Epithelial cell of esophagus (primary cell): ENCODE measurements around the gene DUOXA2.

Experiments
- DNase-seq: peaks from one replicate; pipeline ENCODE4 v3.0.0; 2010; ENCODE audit warnings: low read depth
- H3K4me3 ChIP-seq: 2 replicates; pipeline ENCODE4 v1.5.1; 2011; ENCODE audit warnings: mild to moderate bottlenecking, low read length, control low read depth
- TF ChIP-seq, protein P1 (sequence below): IDR thresholded peaks from 2 replicates; pipeline ENCODE4 v1.5.1; 2011; ENCODE audit warnings: low read depth, mild to moderate bottlenecking, low read length, control low read depth, inconsistent platforms; ENCODE audit not compliant: insufficient read depth; ENCODE audit errors: missing control alignments

Gene DUOXA2

DNA sequence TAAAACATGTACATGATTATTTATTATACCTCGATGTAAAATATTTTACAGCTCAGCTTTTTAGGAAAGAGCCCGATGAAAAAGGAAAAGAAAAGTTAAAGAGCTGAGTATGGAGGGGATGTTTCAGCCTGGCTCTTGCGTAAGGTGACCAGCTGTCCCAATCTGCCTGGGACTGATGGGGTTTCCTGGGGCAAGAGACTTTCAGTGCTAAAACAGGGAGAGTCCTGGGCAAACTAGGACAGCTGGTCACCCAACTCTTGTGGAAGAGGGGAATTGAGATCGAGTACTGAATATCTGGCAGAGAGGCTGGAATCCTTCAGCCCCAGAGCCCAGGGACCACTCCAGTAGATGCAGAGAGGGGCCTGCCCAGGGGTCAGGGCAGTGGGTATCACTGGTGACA is 21.1 kb upstream of the DUOXA2 start:
- DNase-seq, result no peak
- TF ChIP-seq, protein P1, sequence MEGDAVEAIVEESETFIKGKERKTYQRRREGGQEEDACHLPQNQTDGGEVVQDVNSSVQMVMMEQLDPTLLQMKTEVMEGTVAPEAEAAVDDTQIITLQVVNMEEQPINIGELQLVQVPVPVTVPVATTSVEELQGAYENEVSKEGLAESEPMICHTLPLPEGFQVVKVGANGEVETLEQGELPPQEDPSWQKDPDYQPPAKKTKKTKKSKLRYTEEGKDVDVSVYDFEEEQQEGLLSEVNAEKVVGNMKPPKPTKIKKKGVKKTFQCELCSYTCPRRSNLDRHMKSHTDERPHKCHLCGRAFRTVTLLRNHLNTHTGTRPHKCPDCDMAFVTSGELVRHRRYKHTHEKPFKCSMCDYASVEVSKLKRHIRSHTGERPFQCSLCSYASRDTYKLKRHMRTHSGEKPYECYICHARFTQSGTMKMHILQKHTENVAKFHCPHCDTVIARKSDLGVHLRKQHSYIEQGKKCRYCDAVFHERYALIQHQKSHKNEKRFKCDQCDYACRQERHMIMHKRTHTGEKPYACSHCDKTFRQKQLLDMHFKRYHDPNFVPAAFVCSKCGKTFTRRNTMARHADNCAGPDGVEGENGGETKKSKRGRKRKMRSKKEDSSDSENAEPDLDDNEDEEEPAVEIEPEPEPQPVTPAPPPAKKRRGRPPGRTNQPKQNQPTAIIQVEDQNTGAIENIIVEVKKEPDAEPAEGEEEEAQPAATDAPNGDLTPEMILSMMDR, result no peak
- H3K4me3 ChIP-seq, result no peak overlapping the region

DNA sequence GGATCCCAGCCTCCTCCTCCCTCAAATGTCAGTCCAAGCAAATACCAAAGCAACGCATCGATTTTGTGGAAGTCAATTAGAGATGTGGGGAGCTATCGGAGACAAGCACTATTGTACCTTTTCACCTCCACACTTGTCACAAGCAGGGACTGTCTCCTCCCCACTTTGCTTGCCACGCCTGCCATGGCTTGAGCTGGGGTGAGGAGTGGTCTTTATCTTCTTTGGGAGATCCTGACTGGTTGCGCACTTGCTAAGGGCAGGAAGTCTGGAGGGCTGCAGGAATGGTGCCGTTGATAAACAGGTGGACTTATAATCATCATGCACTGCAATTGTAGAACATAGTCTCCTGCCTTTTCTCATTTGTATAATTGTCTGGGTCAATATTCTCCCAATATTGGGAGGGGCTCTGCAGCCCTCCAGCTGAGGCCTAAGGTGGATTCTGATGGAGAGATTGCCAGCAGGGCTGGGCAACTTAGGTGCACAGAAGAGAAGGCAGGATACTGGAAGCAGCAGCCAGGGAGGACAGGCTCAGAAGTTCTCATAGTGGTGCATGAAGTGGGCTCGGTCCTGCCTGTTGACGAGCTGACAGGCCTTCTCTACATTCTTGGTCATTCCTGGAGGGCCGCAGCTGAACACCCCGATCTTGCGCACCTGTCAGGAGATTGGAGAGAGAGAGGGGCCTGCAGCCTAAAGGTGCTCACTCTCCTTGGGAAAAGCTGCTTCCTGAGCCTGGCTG is 20.3 kb upstream of the DUOXA2 start:
- TF ChIP-seq, protein P1, result no peak
- DNase-seq, result no peak
- no peak overlapping the region for H3K4me3 ChIP-seq

DNA sequence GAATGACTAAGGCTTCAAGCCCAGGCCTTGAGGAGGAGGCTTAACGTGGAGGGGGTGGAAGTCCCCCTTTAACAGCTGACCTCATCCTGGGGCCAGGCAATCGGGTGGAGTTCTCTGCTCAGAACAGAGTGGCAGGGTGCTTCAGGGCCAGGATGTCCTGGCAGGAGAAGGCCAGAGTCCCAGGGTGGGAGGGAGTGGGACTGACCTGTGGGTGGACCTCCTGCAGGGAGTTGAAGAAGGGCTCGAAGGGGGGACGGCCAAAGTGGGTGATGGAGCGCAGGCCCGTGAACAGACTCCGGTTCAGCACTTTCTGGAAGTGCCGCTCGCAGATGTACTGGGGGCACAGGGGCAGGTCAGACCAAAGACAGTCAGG is 19.8 kb upstream of the DUOXA2 start:
- no peak overlapping the region for H3K4me3 ChIP-seq
- DNase-seq, result no peak
- TF ChIP-seq, protein P1, result no peak

DNA sequence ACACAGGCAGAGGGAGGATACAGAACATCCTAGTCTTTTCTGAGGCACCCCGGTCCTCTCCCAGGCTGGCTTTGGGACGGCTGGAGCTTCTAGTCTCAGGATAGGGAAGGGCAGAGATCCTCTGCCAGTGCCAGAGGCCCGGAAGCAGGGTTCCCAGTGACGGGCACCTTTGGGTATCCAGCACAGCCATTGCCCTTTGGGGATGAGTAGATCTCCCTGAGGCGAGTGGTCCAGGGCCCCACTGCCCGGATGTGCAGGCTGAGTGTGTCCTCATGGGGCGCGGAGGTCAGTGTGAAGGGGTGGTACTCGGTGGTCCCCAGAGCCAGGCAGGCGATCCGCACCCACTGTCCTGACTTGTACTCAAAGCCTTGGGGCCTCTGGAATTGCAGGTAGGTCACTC is 18.5 kb upstream of the DUOXA2 start:
- TF ChIP-seq, protein P1, result no peak

DNA sequence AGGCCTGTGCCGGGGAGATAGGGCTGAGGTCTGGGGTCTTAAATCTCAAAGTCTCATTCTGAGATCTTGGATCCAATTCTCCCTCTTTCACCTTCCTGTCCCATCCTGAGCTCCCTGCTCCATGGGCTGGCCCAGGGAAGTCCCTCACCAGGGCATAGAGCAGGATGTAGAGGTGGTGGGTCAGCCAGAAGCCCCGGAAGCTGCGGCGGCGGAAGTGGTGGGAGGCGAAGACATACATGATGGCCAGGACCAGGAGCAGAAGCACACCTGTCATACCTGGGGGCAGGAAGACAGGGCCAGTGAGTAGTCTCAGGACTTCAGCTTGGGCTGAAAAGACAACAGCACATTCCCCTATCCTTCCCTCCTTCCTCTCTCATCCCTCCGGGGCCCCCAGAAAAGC is 16.7 kb upstream of the DUOXA2 start:
- TF ChIP-seq, protein P1, result no peak

More for the DNA sequence above, 18.5 kb upstream of the DUOXA2 start:
- H3K4me3 ChIP-seq, result no peak overlapping the region
- no peak for DNase-seq

DNA sequence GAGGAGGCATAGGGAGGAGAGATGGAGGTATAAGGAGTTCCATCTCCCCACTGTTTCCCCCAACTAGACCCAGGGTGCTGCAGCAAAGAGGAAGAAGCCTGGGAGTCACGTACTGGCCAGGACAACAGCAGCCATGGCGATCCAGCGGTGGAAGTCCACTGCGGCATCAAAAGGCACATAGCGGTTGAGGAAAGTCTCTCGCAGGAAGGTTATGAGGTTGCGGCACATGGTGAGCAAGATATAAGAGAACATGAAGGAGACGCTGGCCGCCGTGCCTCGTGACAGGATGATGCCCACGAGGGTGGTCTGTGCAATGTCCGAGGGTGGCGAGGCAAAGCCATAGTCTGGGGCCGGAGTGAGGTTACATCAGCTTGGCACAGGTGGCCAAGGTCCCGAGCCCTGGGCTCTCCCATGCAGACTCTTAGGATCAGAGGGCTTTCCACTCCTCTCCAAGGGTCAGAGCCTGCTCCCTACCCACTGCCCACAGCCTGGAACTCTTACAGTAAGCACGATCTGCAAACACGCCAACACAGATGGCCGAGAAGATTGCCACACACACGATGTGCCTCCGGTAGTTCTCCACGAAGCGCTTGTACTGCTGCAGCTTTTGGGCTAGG is 14.5 kb upstream of the DUOXA2 start:
- no peak overlapping the region for H3K4me3 ChIP-seq
- DNase-seq, result no peak
- TF ChIP-seq, protein P1, result no peak

More for the DNA sequence above, 16.7 kb upstream of the DUOXA2 start:
- DNase-seq, result no peak
- H3K4me3 ChIP-seq, result no peak overlapping the region

DNA sequence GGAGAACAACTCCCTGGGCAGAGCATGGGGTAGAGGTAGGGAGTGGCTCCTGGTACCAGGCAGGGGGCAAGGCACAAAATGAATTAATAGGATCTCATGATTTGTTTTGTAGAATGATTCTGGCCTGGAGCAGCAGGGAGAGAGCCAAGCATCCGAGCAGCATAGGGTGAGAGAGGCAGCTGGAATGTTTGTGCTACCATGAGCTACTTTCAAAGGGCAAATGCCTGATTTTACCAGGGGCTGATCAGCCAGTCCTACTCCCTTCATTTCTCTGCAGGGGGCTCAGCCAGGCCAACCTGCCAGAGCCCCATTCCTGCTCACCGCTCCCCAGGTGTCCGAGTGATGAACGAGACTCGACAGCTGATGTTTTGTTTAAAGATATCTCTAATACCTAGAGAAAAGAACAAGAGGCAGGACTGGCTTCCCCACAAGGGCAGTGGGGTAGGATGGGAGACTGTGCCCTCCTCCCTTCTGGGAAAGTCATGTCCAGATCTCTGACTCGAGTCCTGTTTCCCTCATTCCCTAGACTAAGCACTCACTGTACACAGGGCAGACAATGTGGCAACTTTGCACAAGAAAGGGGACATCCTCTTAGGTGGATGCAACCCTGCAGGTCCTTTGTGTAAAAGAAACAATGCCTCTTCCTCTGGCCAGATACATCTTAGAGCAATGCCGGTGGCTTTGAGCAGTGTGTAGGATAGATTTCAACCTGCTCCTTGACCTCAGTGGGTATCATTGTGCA is 13.1 kb upstream of the DUOXA2 start:
- TF ChIP-seq, protein P1, result no peak
- no peak for DNase-seq
- H3K4me3 ChIP-seq, result no peak overlapping the region
